MCF 10A (cell line): ENCODE measurements around the gene SELENOI. TPM values are rescaled to one million over a fixed set of nuclear protein-coding genes. Genes with fewer than 3 reads are reported as not detected.

Source experiments
- BruUV-seq: library from RNA; stranded (reverse); fragments of 400-500 nt; replicated peaks from 2 replicates; lab custom pipeline; 2021; lab: Mats Ljungman, UMichigan
- CTCF ChIA-PET: fragments of 300-600 bp; sonication (Branson Sonifier 250); formaldehyde crosslinking; extraction: SDS; loops from one replicate; lab custom pipeline; 2021; ENCODE audit warnings: antibody characterized with exemption, inconsistent platforms; lab: Yijun Ruan, JAX
- POLR2A ChIA-PET: fragments of 300-600, 350-650 bp; sonication (Branson Sonifier 250); formaldehyde crosslinking; extraction: SDS; loops from one replicate; lab custom pipeline; 2020; ENCODE audit warnings: antibody characterized with exemption, inconsistent platforms; lab: Yijun Ruan, JAX
- DNase-seq: peaks from one replicate; pipeline ENCODE4 v3.0.0-alpha.2; 2018; ENCODE audit not compliant: unreplicated experiment
- H3K27ac Mint-ChIP-seq: one replicate; pipeline ENCODE4 v1.8.0; 2022; ENCODE audit warnings: mild to moderate bottlenecking, low read depth, mixed read lengths; ENCODE audit not compliant: unreplicated experiment
- H3K27me3 Mint-ChIP-seq: one replicate; pipeline ENCODE4 v1.8.0; 2022; ENCODE audit warnings: mixed read lengths; ENCODE audit not compliant: insufficient read depth, unreplicated experiment
- H3K36me3 Mint-ChIP-seq: one replicate; pipeline ENCODE4 v1.8.0; 2022; ENCODE audit warnings: mild to moderate bottlenecking, moderate library complexity, mixed read lengths; ENCODE audit not compliant: insufficient read depth, unreplicated experiment
- H3K4me1 Mint-ChIP-seq: one replicate; pipeline ENCODE4 v1.8.0; 2022; ENCODE audit warnings: mixed read lengths; ENCODE audit not compliant: insufficient read depth, unreplicated experiment
- H3K4me3 Mint-ChIP-seq: one replicate; pipeline ENCODE4 v1.8.0; 2022; ENCODE audit warnings: mild to moderate bottlenecking, moderate library complexity, mixed read lengths; ENCODE audit not compliant: unreplicated experiment
- H3K9me3 Mint-ChIP-seq: one replicate; pipeline ENCODE4 v1.8.0; 2022; ENCODE audit warnings: mixed read lengths; ENCODE audit not compliant: unreplicated experiment
- intact Hi-C: fragments of 100-400 bp; cut with micrococcal nuclease; formaldehyde crosslinking; loops from 2 replicates; pipeline ENCODE4 v1.14.1; 2022
- total RNA-seq: library from RNA; stranded (reverse); gene quantifications from 2 replicates; pipeline ENCODE4 v1.2.3, GENCODE V29; 2022
- TF ChIP-seq, protein P1 (sequence below): fragments of 200-600 bp; IDR thresholded peaks from one replicate; pipeline ENCODE4 v1.8.0; 2022; ENCODE audit warnings: antibody characterized with exemption, mild to moderate bottlenecking; ENCODE audit not compliant: unreplicated experiment

SELENOI gene
- total RNA-seq, 1 experiment from 2014 or later = 51.0 TPM

GRCh38 chr2:26324903-26325302, 21.0 kb upstream of the SELENOI start:
- Mint-ChIP-seq H3K4me3 (no peak overlapping the region), H3K36me3 (no peaks in the 10 kb centered on the region), H3K27ac (no peak overlapping the region), H3K9me3 (no peaks in the 10 kb centered on the region), H3K27me3 (no peaks in the 10 kb centered on the region), H3K4me1 (peaks cover 8% of the 10 kb centered on the region)
- intact Hi-C loops = no loop called here
- TF ChIP-seq, protein P1, sequence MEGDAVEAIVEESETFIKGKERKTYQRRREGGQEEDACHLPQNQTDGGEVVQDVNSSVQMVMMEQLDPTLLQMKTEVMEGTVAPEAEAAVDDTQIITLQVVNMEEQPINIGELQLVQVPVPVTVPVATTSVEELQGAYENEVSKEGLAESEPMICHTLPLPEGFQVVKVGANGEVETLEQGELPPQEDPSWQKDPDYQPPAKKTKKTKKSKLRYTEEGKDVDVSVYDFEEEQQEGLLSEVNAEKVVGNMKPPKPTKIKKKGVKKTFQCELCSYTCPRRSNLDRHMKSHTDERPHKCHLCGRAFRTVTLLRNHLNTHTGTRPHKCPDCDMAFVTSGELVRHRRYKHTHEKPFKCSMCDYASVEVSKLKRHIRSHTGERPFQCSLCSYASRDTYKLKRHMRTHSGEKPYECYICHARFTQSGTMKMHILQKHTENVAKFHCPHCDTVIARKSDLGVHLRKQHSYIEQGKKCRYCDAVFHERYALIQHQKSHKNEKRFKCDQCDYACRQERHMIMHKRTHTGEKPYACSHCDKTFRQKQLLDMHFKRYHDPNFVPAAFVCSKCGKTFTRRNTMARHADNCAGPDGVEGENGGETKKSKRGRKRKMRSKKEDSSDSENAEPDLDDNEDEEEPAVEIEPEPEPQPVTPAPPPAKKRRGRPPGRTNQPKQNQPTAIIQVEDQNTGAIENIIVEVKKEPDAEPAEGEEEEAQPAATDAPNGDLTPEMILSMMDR = no peak
- BruUV-seq = no TSS peak
- no peak for DNase-seq
- CTCF ChIA-PET = interaction anchor here (1.6 kb wide), 1 partner anchor 19 kb away, joined by 4 read pairs; no protein-coding TSS in a partner anchor
- POLR2A ChIA-PET = interaction anchor here (1.1 to 8.4 kb wide), 5 partner anchors 10 to 80 kb away, joined by 3 to 126 read pairs (median 7); partner anchors contain the start of genes HADHA and HADHB

DNA sequence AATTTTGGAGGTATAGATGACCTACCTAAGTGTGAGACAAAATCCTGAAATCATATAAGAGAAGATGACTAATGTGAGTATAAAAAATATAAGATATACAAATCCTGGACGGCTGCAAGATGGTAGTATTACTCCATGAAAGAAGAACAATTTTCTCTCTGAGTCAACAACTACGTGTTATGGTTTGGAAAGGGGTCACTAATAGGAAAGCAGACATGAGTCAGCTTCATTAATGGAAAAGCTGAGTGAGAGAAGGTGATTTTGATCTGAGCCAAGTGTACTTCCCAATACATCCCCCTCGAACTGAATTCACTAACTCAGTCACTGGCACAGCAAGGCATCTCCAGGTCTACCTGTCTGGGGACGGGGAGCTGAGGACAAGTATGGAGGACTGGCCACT, 20.1 kb upstream of the SELENOI start:
- H3K4me1 Mint-ChIP-seq = peaks cover 14% of the 10 kb centered on the region
- BruUV-seq = no TSS peak
- CTCF ChIA-PET = interaction anchor here (0.6 to 1.6 kb wide), 4 partner anchors 20 to 144 kb away, joined by 3 to 4 read pairs (median 3); no protein-coding TSS in a partner anchor
- H3K36me3 Mint-ChIP-seq = no peaks in the 10 kb centered on the region
- no peak overlapping the region for H3K4me3 Mint-ChIP-seq
- TF ChIP-seq, protein P1 = no peak
- DNase-seq = peak; percentile 45
- H3K27ac Mint-ChIP-seq = no peak overlapping the region
- intact Hi-C loops = no loop called here
- H3K27me3 Mint-ChIP-seq = no peaks in the 10 kb centered on the region
- POLR2A ChIA-PET = interaction anchor here (0.9 to 8.4 kb wide), 6 partner anchors 11 to 92 kb away, joined by 3 to 126 read pairs (median 6); partner anchors contain the start of genes HADHA and HADHB
- H3K9me3 Mint-ChIP-seq = no peaks in the 10 kb centered on the region

GRCh38 chr2:26326514-26326913, 19.4 kb upstream of the SELENOI start:
- POLR2A ChIA-PET = interaction anchor here (0.9 to 8.4 kb wide), 8 partner anchors 19 to 111 kb away, joined by 3 to 126 read pairs (median 6); partner anchors contain the start of genes HADHA, HADHB and SELENOI
- intact Hi-C loops = no loop called here
- Mint-ChIP-seq H3K9me3 (no peaks in the 10 kb centered on the region), H3K36me3 (no peaks in the 10 kb centered on the region), H3K27ac (no peak overlapping the region), H3K4me3 (no peak overlapping the region), H3K27me3 (no peaks in the 10 kb centered on the region), H3K4me1 (peaks cover 14% of the 10 kb centered on the region)
- no peak for DNase-seq
- TF ChIP-seq, protein P1 = no peak
- BruUV-seq = no TSS peak
- CTCF ChIA-PET = interaction anchor here (0.6 to 1.6 kb wide), 7 partner anchors 10 to 251 kb away, joined by 3 to 4 read pairs (median 3); partner anchors contain the start of genes HADHA and HADHB
